Epithelial cell of esophagus (primary cell): ENCODE measurements around the gene MNAT1.

Experiments
- DNase-seq: peaks from one replicate; pipeline ENCODE4 v3.0.0; 2010; ENCODE audit warnings: low read depth
- H3K4me3 ChIP-seq: 2 replicates; pipeline ENCODE4 v1.5.1; 2011; ENCODE audit warnings: mild to moderate bottlenecking, low read length, control low read depth
- CTCF ChIP-seq: IDR thresholded peaks from 2 replicates; pipeline ENCODE4 v1.5.1; 2011; ENCODE audit warnings: low read depth, mild to moderate bottlenecking, low read length, control low read depth, inconsistent platforms; ENCODE audit not compliant: insufficient read depth; ENCODE audit errors: missing control alignments

Gene MNAT1

DNA sequence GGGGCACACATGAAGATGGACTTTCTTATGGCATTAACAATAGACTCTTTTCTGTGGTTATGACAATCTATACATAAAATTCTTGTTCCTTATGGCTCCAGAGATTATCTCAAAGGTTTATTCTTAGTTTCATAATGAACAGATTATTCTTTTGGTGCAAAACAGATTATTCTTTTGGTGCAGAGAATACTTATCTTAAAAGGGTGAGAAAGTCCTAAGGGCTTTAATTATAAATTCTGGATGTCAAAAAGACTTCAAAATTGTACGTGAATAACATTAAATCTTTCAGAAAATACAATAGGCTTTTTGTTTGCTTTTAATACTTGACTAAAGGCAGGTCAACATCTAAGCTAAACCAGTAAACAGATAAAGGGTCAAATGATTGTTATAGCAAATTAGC, 69.3 kb downstream of the MNAT1 start:
- no peak for TF ChIP-seq CTCF
- no peak for DNase-seq
- H3K4me3 ChIP-seq, result no peak overlapping the region

DNA sequence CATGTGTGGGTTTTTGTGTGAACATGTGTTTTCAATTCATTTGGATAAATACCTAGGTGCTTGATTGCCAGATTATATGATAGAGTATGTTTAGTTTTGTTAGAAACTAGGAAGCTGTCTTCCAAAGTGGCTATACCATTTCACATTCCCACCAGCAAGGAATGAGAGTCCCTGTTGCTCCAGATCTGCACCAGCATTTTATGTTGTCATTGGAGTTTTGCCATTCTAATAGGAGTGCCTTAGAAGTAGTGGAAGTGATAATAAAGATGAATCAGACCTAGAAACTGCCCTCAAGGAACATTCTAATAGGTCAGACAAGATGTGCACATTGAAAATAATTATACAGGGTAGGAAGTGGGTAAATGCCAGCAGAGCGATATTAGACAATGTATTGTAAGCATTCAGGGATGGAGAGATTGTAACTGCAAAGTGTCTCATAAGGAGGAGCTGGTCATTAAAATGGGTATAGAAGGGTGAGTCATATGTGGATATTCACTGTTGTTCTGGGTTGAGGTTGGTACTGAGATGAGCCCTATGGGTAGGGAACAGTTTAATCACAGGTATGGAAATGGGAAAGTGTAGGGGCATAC, 71.4 kb downstream of the MNAT1 start:
- DNase-seq, result peak; percentile 71
- no peak overlapping the region for H3K4me3 ChIP-seq
- no peak for TF ChIP-seq CTCF

- no peak for DNase-seq
- no peak overlapping the region for H3K4me3 ChIP-seq
- no peak for TF ChIP-seq CTCF
These were observed 72.7 kb downstream of the MNAT1 start for GRCh38 chr14:60807247-60807646.

DNA sequence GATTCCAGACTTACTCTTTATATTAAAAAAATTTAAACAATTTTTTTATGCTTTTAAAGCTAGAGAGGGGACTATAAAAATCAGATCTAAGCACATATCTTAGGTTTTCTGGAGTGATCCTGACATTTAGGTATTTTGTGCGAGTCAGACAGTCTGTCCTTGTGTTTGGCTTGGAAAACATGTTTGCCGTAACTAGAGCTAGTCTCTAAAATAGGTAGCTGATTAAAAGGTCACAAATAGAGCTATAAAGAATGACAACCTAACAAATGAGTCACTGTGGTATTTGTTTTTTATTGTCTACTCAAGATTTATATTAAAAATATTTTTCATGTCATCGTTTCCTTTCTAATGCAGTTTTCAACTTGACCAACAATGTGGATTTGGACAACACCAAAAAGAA, 73.4 kb downstream of the MNAT1 start:
- no peak for TF ChIP-seq CTCF
- no peak overlapping the region for H3K4me3 ChIP-seq
- peak; percentile 31 for DNase-seq

- DNase-seq, result no peak
- H3K4me3 ChIP-seq, result no peak overlapping the region
- no peak for TF ChIP-seq CTCF
These were observed 78.4 kb downstream of the MNAT1 start for GRCh38 chr14:60812987-60813386.

DNA sequence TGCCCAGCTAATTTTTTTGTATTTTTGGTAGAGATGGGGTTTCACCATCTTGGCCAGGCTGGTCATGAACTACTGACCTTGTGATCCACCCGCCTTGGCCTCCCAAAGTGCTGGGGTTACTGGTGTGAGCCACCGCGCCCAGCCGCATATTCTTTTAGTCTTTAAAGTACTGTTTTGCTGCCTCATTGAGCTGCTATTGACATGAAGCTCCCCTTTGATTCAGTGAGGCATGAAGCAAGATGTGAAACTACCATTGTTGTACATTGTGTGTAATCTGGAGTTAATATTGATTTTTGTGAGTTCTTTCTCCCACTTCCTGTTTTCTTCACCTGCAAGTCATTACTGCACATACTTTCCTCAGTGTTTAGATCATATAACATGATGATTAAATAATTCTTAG, 80.8 kb downstream of the MNAT1 start:
- TF ChIP-seq CTCF, result no peak
- no peak overlapping the region for H3K4me3 ChIP-seq
- no peak for DNase-seq

DNA sequence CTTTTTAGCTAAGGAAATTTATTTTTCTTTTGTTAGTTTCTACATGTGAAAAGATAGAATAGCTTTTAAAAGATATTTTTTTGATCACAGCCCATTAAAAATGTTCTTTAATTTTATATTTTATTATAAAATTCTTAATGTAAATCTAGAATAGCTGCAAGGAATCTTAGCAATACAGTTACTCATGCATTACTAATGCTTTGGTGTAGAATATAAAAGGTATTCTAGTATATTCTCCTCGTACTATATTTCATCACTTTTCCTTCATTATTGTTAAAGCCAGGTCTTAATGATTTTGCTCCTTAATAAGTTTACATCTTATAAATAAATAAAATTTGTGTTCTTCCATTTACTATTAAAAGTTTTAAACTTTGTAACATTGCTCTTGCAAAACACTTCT, 82.6 kb downstream of the MNAT1 start:
- TF ChIP-seq CTCF, result no peak

More for the DNA sequence above, 82.6 kb downstream of the MNAT1 start:
- H3K4me3 ChIP-seq, result no peak overlapping the region
- DNase-seq, result no peak
